Measurements from ENCODE around the gene SETDB1.
A peak's percentile ranks its signal among the peaks of the same experiment; 100 is the strongest.

Gene SETDB1

GRCh38 chr1:151009206-151009587, 83.0 kb downstream of the SETDB1 start:
- Histone ChIP-seq H3K4me1 (ENCODE audit: low read depth, poor library complexity, severe bottlenecking) (peaks cover 53% of the 10 kb centered on the region), H3K27ac (no peak overlapping the region), H3K79me2 (ENCODE audit: insufficient read depth, low read depth) (no peaks in the 10 kb centered on the region), H3K4me2 (peak overlapping the region; percentile 73), H4K20me1 (ENCODE audit: insufficient read depth) (no peaks in the 10 kb centered on the region), H3K9ac (peak overlapping the region; percentile 65; the same call in 1 of the 2 replicates), H3K36me3 (ENCODE audit: insufficient read depth) (no peaks in the 10 kb centered on the region), H2AFZ (ENCODE audit: low read depth) (peak overlapping the region; percentile 84), H3K27me3 (ENCODE audit: insufficient read depth, low read depth) (no peaks in the 10 kb centered on the region), H3K4me3 (IDR thresholded peaks at IDR 0.05; ENCODE audit: insufficient read depth, low read depth, low read length) (peak overlapping the region; percentile 99)
- TF ChIP-seq CTCF (conservative IDR thresholded peaks at IDR 0.05; ENCODE audit: low read depth, low read length), result no peak

DNA sequence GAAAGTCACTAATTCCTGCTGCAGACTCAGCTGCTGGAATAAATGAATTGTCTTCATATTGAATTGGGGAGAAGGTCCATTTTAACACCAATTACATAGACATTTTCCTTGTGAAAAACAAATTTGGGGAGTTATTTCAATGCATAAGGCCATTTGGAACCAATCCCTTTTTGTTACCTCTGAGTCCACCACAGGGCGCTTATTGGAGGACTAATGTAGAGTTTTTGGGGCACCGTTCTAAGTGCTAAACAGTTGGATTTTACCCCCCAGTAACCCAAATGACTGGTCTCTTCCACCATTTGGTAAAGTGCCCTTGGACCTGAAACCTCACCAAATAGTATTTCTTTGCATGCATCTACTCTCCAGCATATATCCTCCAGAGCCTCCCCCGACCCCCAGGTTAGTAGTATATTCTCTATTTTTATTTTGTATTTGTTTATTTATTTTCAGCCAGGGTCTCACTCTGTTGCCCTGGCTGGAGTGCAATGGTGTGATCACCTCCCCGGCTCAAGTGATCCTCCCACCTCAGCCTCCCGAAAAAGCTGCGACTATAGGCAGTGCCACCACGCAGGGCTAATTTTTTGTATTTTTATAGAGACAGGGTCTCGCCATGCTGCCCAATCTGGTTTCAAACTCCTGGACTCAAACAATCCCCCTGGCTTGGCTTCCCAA, 83.6 kb downstream of the SETDB1 start:
- TF ChIP-seq CTCF (conservative IDR thresholded peaks at IDR 0.05; ENCODE audit: low read depth, low read length), result no peak
- peak overlapping the region; percentile 73 for H3K4me2 ChIP-seq
- H3K4me3 ChIP-seq (IDR thresholded peaks at IDR 0.05; ENCODE audit: insufficient read depth, low read depth, low read length), result no peak overlapping the region
- no peak overlapping the region; the same call in 1 of the 2 replicates for H2AFZ ChIP-seq (ENCODE audit: low read depth)
- peaks cover 52% of the 10 kb centered on the region for H3K4me1 ChIP-seq (ENCODE audit: low read depth, poor library complexity, severe bottlenecking)
- H3K79me2 ChIP-seq (ENCODE audit: insufficient read depth, low read depth), result no peaks in the 10 kb centered on the region
- H3K27me3 ChIP-seq (ENCODE audit: insufficient read depth, low read depth), result no peaks in the 10 kb centered on the region
- no peak overlapping the region for H3K27ac ChIP-seq
- no peaks in the 10 kb centered on the region for H3K36me3 ChIP-seq (ENCODE audit: insufficient read depth)
- H4K20me1 ChIP-seq (ENCODE audit: insufficient read depth), result no peaks in the 10 kb centered on the region
- H3K9ac ChIP-seq, result no peak overlapping the region

DNA sequence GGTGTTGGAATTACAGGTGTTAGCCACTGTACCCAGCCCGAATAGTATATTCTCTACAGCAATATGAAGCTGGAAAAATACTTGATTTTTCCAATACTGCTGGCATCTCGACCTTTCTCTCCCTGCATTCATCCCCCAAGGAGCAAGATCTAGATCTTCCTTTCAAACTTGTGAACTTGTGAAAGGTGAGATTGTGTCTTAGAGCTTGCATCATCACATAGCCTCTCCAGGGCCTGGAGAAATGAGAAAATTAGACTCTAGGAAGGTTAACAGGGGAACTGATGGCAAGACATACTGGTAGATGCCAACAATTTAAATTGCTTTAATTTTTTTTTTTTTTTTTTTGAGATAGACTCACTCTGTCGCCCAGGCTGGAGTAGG, 84.2 kb downstream of the SETDB1 start:
- Histone ChIP-seq H2AFZ (ENCODE audit: low read depth) (no peak overlapping the region), H3K9ac (no peak overlapping the region), H3K4me2 (no peak overlapping the region), H3K4me1 (ENCODE audit: low read depth, poor library complexity, severe bottlenecking) (peaks cover 47% of the 10 kb centered on the region), H3K4me3 (IDR thresholded peaks at IDR 0.05; ENCODE audit: insufficient read depth, low read depth, low read length) (no peak overlapping the region), H3K79me2 (ENCODE audit: insufficient read depth, low read depth) (no peaks in the 10 kb centered on the region), H4K20me1 (ENCODE audit: insufficient read depth) (no peaks in the 10 kb centered on the region), H3K36me3 (ENCODE audit: insufficient read depth) (no peaks in the 10 kb centered on the region), H3K27me3 (ENCODE audit: insufficient read depth, low read depth) (no peaks in the 10 kb centered on the region), H3K27ac (no peak overlapping the region)
- TF ChIP-seq CTCF (conservative IDR thresholded peaks at IDR 0.05; ENCODE audit: low read depth, low read length), result no peak

DNA sequence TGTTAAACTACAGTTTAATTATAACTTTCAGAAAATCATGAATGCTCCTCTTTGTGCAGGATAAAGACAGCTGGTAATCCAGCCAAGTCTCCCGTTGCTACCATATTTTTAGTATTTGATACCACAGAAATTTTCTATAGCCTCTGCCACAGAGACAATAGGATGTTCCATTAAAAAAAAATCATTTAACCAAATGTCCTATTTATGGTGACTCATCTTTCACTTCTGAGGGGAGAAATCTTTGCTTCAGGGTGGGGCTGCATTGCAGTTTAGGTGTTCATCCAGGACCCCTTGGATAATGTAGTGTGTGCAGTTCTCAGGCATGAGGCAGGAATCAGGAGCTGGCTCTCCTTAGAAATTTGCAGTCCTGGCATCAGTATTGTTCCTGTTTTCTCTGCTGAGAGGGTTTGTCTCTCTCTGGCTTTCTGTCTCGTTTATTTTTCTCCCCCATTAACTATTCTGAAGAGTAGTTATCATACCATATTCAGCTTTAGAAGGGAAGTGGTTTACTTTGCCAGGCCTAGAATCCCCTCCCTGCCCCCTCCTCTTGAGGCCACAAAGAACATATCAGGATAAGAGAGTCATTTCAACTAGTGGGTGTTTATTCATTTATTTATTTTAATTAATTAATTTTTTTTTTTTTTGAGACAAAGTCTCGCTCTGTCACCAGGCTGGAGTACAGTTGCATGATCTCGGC, 85.1 kb downstream of the SETDB1 start:
- no peak overlapping the region for H3K27ac ChIP-seq
- H3K9ac ChIP-seq, result no peak overlapping the region
- no peak for TF ChIP-seq CTCF (conservative IDR thresholded peaks at IDR 0.05; ENCODE audit: low read depth, low read length)
- H3K4me1 ChIP-seq (ENCODE audit: low read depth, poor library complexity, severe bottlenecking), result peaks cover 38% of the 10 kb centered on the region
- H3K4me2 ChIP-seq, result no peak overlapping the region
- H4K20me1 ChIP-seq (ENCODE audit: insufficient read depth), result no peaks in the 10 kb centered on the region
- no peaks in the 10 kb centered on the region for H3K79me2 ChIP-seq (ENCODE audit: insufficient read depth, low read depth)
- no peaks in the 10 kb centered on the region for H3K36me3 ChIP-seq (ENCODE audit: insufficient read depth)
- H2AFZ ChIP-seq (ENCODE audit: low read depth), result no peak overlapping the region
- H3K27me3 ChIP-seq (ENCODE audit: insufficient read depth, low read depth), result no peaks in the 10 kb centered on the region
- no peak overlapping the region for H3K4me3 ChIP-seq (IDR thresholded peaks at IDR 0.05; ENCODE audit: insufficient read depth, low read depth, low read length)

Data from KMS-11 (cell line).